ENCODE data around the gene ZNF429. TPM values are rescaled to one million over a fixed set of nuclear protein-coding genes. Genes with fewer than 3 reads are reported as not detected.

Gene ZNF429
- polyA plus RNA-seq, 1 donor (not counting 4 experiments of a cell fraction or from before 2014, with no cell fraction given), result 4.4 TPM

- no peak for FAIRE-seq
- H3K9me1 ChIP-seq (ENCODE audit: control insufficient read depth, extremely low read depth, insufficient read depth, low read length), result no peaks in the 10 kb centered on the region
- H3K36me3 ChIP-seq (ENCODE audit: control insufficient read depth in 2 of 2, extremely low read depth in 1 of 2, insufficient read depth in 2 of 2, low read length in 2 of 2), result no peaks in the 10 kb centered on the region
- dilution Hi-C loops (cut with MboI; ENCODE audit: extremely low pct_ligation_motif_present, low sequenced_read_pairs), result no loop called here
- no peaks in the 10 kb centered on the region for H4K20me1 ChIP-seq (ENCODE audit: control insufficient read depth, extremely low read depth, insufficient read depth, low read length)
- H3K9me3 ChIP-seq (ENCODE audit: control insufficient read depth, low read depth, low read length), result peaks cover 11% of the 10 kb centered on the region
- DNase-seq (ENCODE audit: low read depth, low spot score), result no peak
- no peaks in the 10 kb centered on the region for H3K27me3 ChIP-seq (ENCODE audit: control insufficient read depth, extremely low read depth, insufficient read depth, low read length)
- no peak overlapping the region for H3K9ac ChIP-seq (ENCODE audit: control insufficient read depth, extremely low read depth, insufficient read depth, low read length)
- no peak overlapping the region for H3K4me2 ChIP-seq (ENCODE audit: control insufficient read depth, extremely low read depth, insufficient read depth, low read depth, low read length)
- no peak overlapping the region for H2AFZ ChIP-seq (ENCODE audit: control insufficient read depth, low read length)
- no peaks in the 10 kb centered on the region for H3K4me1 ChIP-seq (ENCODE audit: control insufficient read depth, extremely low read depth, insufficient read depth, low read length)
- TF ChIP-seq EZH2 (IDR thresholded peaks at IDR 0.05; ENCODE audit: low read length) (no peak), CTCF (optimal IDR thresholded peaks at IDR 0.05 in 1 of 3, IDR thresholded peaks at IDR 0.05 in 1 of 3, conservative IDR thresholded peaks at IDR 0.05 in 1 of 3; ENCODE audit: extremely low read depth in 1 of 3, insufficient read depth in 2 of 3, low read length in 3 of 3) (no peak)
- H3K4me3 ChIP-seq (ENCODE audit: control insufficient read depth in 2 of 3, extremely low read depth in 1 of 3, insufficient read depth in 2 of 3, low read depth in 1 of 3, low read length in 3 of 3), result no peak overlapping the region
- H3K79me2 ChIP-seq (ENCODE audit: control insufficient read depth, insufficient read depth, low read length), result no peaks in the 10 kb centered on the region
- H3K27ac ChIP-seq (ENCODE audit: control insufficient read depth, insufficient read depth, low read length), result no peak overlapping the region
Observed at GRCh38 chr19:21492947-21493906, 12.2 kb upstream of the ZNF429 start.

GRCh38 chr19:21496876-21497275, 8.5 kb upstream of the ZNF429 start:
- Histone ChIP-seq H3K27me3 (ENCODE audit: control insufficient read depth, extremely low read depth, insufficient read depth, low read length) (no peaks in the 10 kb centered on the region), H3K9me1 (ENCODE audit: control insufficient read depth, extremely low read depth, insufficient read depth, low read length) (no peaks in the 10 kb centered on the region), H3K9ac (ENCODE audit: control insufficient read depth, extremely low read depth, insufficient read depth, low read length) (no peak overlapping the region), H3K27ac (ENCODE audit: control insufficient read depth, insufficient read depth, low read length) (no peak overlapping the region), H3K4me2 (ENCODE audit: control insufficient read depth, extremely low read depth, insufficient read depth, low read depth, low read length) (no peak overlapping the region), H3K4me1 (ENCODE audit: control insufficient read depth, extremely low read depth, insufficient read depth, low read length) (no peaks in the 10 kb centered on the region), H3K79me2 (ENCODE audit: control insufficient read depth, insufficient read depth, low read length) (no peaks in the 10 kb centered on the region), H2AFZ (ENCODE audit: control insufficient read depth, low read length) (no peak overlapping the region), H3K36me3 (ENCODE audit: control insufficient read depth in 2 of 2, extremely low read depth in 1 of 2, insufficient read depth in 2 of 2, low read length in 2 of 2) (no peaks in the 10 kb centered on the region), H4K20me1 (ENCODE audit: control insufficient read depth, extremely low read depth, insufficient read depth, low read length) (no peaks in the 10 kb centered on the region), H3K9me3 (ENCODE audit: control insufficient read depth, low read depth, low read length) (peaks cover 7% of the 10 kb centered on the region), H3K4me3 (ENCODE audit: control insufficient read depth in 2 of 3, extremely low read depth in 1 of 3, insufficient read depth in 2 of 3, low read depth in 1 of 3, low read length in 3 of 3) (no peak overlapping the region)
- FAIRE-seq (no peak), DNase-seq (ENCODE audit: low read depth, low spot score) (no peak)
- TF ChIP-seq CTCF (optimal IDR thresholded peaks at IDR 0.05 in 1 of 3, IDR thresholded peaks at IDR 0.05 in 1 of 3, conservative IDR thresholded peaks at IDR 0.05 in 1 of 3; ENCODE audit: extremely low read depth in 1 of 3, insufficient read depth in 2 of 3, low read length in 3 of 3) (no peak), EZH2 (IDR thresholded peaks at IDR 0.05; ENCODE audit: low read length) (no peak)
- dilution Hi-C loops (cut with MboI; ENCODE audit: extremely low pct_ligation_motif_present, low sequenced_read_pairs), result no loop called here

Measured in keratinocyte (primary cell).